ENCODE data around the gene SNAP47. TPM values are rescaled to one million over a fixed set of nuclear protein-coding genes. Genes with fewer than 3 reads are reported as not detected.

SNAP47 gene
- total and polyA plus RNA-seq, 9 of the 15 experiments (the other 6 are each of a cell fraction or from before 2014, with no cell fraction given) = 2.5 to 41.3 (median 32.6) TPM

- H3K79me2 ChIP-seq (ENCODE audit: control insufficient read depth, insufficient read depth, low read length) = peaks cover 9% of the 10 kb centered on the region
- no TSS peak for BruUV-seq (replicated peaks)
- ATAC-seq = peak; percentile 100
- no peak overlapping the region for H3K27ac ChIP-seq (ENCODE audit: extremely low read depth, low read depth, low read length)
- peaks cover 5 to 20% of the 10 kb centered on the region in 2 experiments for H3K4me1 ChIP-seq (replicated peaks in 1 of 2; ENCODE audit: control insufficient read depth in 2 of 2, insufficient read depth in 2 of 2, low read length in 2 of 2)
- WGBS (ENCODE audit: insufficient coverage, low coverage, missing lambda C conversion rate) = 22% methylated on average over 22 of the region's 22 CpGs
- no peaks in the 10 kb centered on the region for H3K27me3 ChIP-seq (ENCODE audit: control insufficient read depth in 2 of 2, insufficient read depth in 2 of 2, low read length in 2 of 2)
- H3K4me3 ChIP-seq = no peak overlapping the region
- CTCF ChIA-PET (ENCODE audit: low intra/inter-chr PET ratio) = interaction anchor here (0.7 to 2.3 kb wide), 4 partner anchors 184 to 1170 kb away, joined by 3 to 25 read pairs (median 8); partner anchors contain the start of gene WNT9A
- POLR2A ChIA-PET = interaction anchor here (0.5 to 0.6 kb wide), 3 partner anchors 13 to 19 kb away, joined by 3 to 4 read pairs (median 3); no protein-coding TSS in a partner anchor
- no peak overlapping the region for H3K4me2 ChIP-seq (ENCODE audit: insufficient read depth, low read length)
- intact Hi-C loops (cut with micrococcal nuclease) = loop anchor here (1.0 to 5.0 kb wide), 3 partner anchors 184 to 315 kb away; no protein-coding TSS in a partner anchor
- H2AFZ ChIP-seq (ENCODE audit: low read depth, low read length) = no peak overlapping the region; the same call in 1 of the 2 replicates
- H3K9ac ChIP-seq (ENCODE audit: insufficient read depth in 1 of 2, low read depth in 2 of 2, low read length in 2 of 2) = peak overlapping the region in 1 of 2 experiments; percentile 86; a peak in 2 of 4 replicates
- in situ Hi-C loops (cut with MboI) = loop anchor here (5.0 to 10.0 kb wide), 2 partner anchors 172 to 755 kb away; no protein-coding TSS in a partner anchor
- peak; percentile 95 for FAIRE-seq
- H3K36me3 ChIP-seq (ENCODE audit: control insufficient read depth, insufficient read depth, low read length) = peaks cover 76% of the 10 kb centered on the region
- peaks cover 18% of the 10 kb centered on the region; the same call in 1 of the 2 replicates for H4K20me1 ChIP-seq (replicated peaks; ENCODE audit: control insufficient read depth, insufficient read depth, low read length)
- peaks cover 10% of the 10 kb centered on the region for H3K9me1 ChIP-seq (ENCODE audit: control insufficient read depth, insufficient read depth, low read length)
- no peaks in the 10 kb centered on the region for H3K9me3 ChIP-seq (replicated peaks; ENCODE audit: control insufficient read depth, insufficient read depth, low read depth, low read length)
- DNase-seq (ENCODE audit: extremely low read depth in 1 of 4, low spot score in 3 of 4) = peak; percentile 90 to 97 (median 97)
- TF ChIP-seq ZNF740 (CRISPR knock-in tag; IDR thresholded peaks at IDR 0.05) (no peak), ZNF740 (tag; IDR thresholded peaks at IDR 0.05) (no peak), KAT8 (IDR thresholded peaks at IDR 0.05; ENCODE audit: low read depth) (no peak), ZNF280A (IDR thresholded peaks at IDR 0.05; ENCODE audit: low read depth, partially characterized antibody) (no peak), NONO (IDR thresholded peaks at IDR 0.05; ENCODE audit: low read depth in 2 of 2, low read length in 1 of 2) (peak in 1 of 2 experiments; percentile 16; a peak in 1 of 4 replicates), RB1 (IDR thresholded peaks at IDR 0.05; ENCODE audit: low read depth) (peak; percentile 89), GABPB2 (CRISPR knock-in tag; conservative IDR thresholded peaks at IDR 0.05) (no peak), MAZ (CRISPR knock-in tag; conservative IDR thresholded peaks at IDR 0.05 in 1 of 2, IDR thresholded peaks at IDR 0.05 in 1 of 2) (peak; percentile 83 to 94), RAD21 (CRISPR knock-in tag; conservative IDR thresholded peaks at IDR 0.05 in 1 of 2, IDR thresholded peaks at IDR 0.05 in 1 of 2) (peak; percentile 94 to 96), SMC3 (conservative IDR thresholded peaks at IDR 0.05; ENCODE audit: insufficient read depth, low read depth, low read length) (peak; percentile 98), MEIS2 (IDR thresholded peaks at IDR 0.05; ENCODE audit: partially characterized antibody) (peak; percentile 48), CREM (IDR thresholded peaks at IDR 0.05; ENCODE audit: low read depth) (peak; percentile 71), PHTF2 (CRISPR knock-in tag; IDR thresholded peaks at IDR 0.05) (no peak), RCOR1 (IDR thresholded peaks at IDR 0.05; ENCODE audit: borderline replicate concordance in 1 of 2, low read depth in 2 of 2, low read length in 2 of 2) (peak in 1 of 2 experiments; percentile 51; a peak in 1 of 4 replicates), CXXC5 (CRISPR knock-in tag; IDR thresholded peaks at IDR 0.05) (peak; percentile 57)
- TF ChIP-seq, protein P1, sequence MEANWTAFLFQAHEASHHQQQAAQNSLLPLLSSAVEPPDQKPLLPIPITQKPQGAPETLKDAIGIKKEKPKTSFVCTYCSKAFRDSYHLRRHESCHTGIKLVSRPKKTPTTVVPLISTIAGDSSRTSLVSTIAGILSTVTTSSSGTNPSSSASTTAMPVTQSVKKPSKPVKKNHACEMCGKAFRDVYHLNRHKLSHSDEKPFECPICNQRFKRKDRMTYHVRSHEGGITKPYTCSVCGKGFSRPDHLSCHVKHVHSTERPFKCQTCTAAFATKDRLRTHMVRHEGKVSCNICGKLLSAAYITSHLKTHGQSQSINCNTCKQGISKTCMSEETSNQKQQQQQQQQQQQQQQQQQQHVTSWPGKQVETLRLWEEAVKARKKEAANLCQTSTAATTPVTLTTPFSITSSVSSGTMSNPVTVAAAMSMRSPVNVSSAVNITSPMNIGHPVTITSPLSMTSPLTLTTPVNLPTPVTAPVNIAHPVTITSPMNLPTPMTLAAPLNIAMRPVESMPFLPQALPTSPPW (CRISPR knock-in tag; IDR thresholded peaks at IDR 0.05) = peak; percentile 68
Observed at GRCh38 chr1:227762231-227762911, 27.1 kb downstream of the SNAP47 start.
